Activated T-helper 2 cell treated with anti-CD3 and anti-CD28 coated beads, Interferon-gamma antibody, Interleukin-2, Interleukin-4, amounts not matched to agents 10 μg/mL and 5 μg/mL and 100 μg/mL, durations not matched to agents 14 hours and 24 hours and 36 hours (primary cell): Measurements from ENCODE around the gene RIPOR3. TPM values are rescaled to one million over a fixed set of nuclear protein-coding genes. Genes with fewer than 3 reads are reported as not detected.
"Not testable (repeated sequence)": the region's sequence is repeated elsewhere in the genome, so short reads cannot be mapped to it uniquely, and the experiment has no call there.

ENCODE experiments used
- DNase-seq: peaks from one replicate; pipeline ENCODE4 v3.0.0; 2021; ENCODE audit warnings: low spot score
- H3K27ac Mint-ChIP-seq: one replicate; pipeline ENCODE4 v1.8.0; 2021; ENCODE audit warnings: mixed read lengths
- H3K27me3 Mint-ChIP-seq: one replicate; pipeline ENCODE4 v1.8.0; 2021; ENCODE audit warnings: low read depth, mixed read lengths
- H3K36me3 Mint-ChIP-seq: one replicate; pipeline ENCODE4 v1.8.0; 2021; ENCODE audit warnings: low read depth, mixed read lengths
- H3K4me1 Mint-ChIP-seq: one replicate; pipeline ENCODE4 v1.8.0; 2021; ENCODE audit warnings: low read depth, mixed read lengths
- H3K4me3 Mint-ChIP-seq: one replicate; pipeline ENCODE4 v1.8.0; 2021; ENCODE audit warnings: low read depth, mild to moderate bottlenecking, moderate library complexity, mixed read lengths
- H3K9me3 Mint-ChIP-seq: one replicate; pipeline ENCODE4 v1.8.0; 2021; ENCODE audit warnings: mixed read lengths
- intact Hi-C: fragments of 100-400 bp; cut with micrococcal nuclease; formaldehyde crosslinking; loops from one replicate; pipeline ENCODE4 v1.15.1; 2023
- total RNA-seq: library from RNA; stranded (reverse); gene quantifications from 2 replicates; pipeline ENCODE4 v1.2.3, GENCODE V29; 2022

Gene RIPOR3
- total RNA-seq, 1 donor from 2014 or later, result not detected

GRCh38 chr20:50720026-50720425 is 28.7 kb upstream of the RIPOR3 start:
- peaks cover 12% of the 10 kb centered on the region for H3K27me3 Mint-ChIP-seq
- no peaks in the 10 kb centered on the region for H3K4me1 Mint-ChIP-seq
- no peak overlapping the region for H3K4me3 Mint-ChIP-seq
- no peak for DNase-seq
- H3K36me3 Mint-ChIP-seq, result no peaks in the 10 kb centered on the region
- H3K9me3 Mint-ChIP-seq, result no peaks in the 10 kb centered on the region
- H3K27ac Mint-ChIP-seq, result no peak overlapping the region
- intact Hi-C loops, result no loop called here

- Mint-ChIP-seq H3K27me3 (peaks cover 12% of the 10 kb centered on the region), H3K4me1 (no peaks in the 10 kb centered on the region), H3K27ac (no peak overlapping the region), H3K9me3 (no peaks in the 10 kb centered on the region), H3K4me3 (no peak overlapping the region), H3K36me3 (no peaks in the 10 kb centered on the region)
- intact Hi-C loops, result no loop called here
- no peak for DNase-seq
Observed at GRCh38 chr20:50719328-50719727, 28.0 kb upstream of the RIPOR3 start.

- Mint-ChIP-seq H3K4me1 (no peaks in the 10 kb centered on the region), H3K27ac (no peak overlapping the region), H3K4me3 (no peak overlapping the region), H3K9me3 (no peaks in the 10 kb centered on the region), H3K27me3 (peaks cover 13% of the 10 kb centered on the region), H3K36me3 (no peaks in the 10 kb centered on the region)
- DNase-seq, result no peak
- intact Hi-C loops, result no loop called here
Observed at GRCh38 chr20:50717974-50718761, 26.8 kb upstream of the RIPOR3 start.

DNA sequence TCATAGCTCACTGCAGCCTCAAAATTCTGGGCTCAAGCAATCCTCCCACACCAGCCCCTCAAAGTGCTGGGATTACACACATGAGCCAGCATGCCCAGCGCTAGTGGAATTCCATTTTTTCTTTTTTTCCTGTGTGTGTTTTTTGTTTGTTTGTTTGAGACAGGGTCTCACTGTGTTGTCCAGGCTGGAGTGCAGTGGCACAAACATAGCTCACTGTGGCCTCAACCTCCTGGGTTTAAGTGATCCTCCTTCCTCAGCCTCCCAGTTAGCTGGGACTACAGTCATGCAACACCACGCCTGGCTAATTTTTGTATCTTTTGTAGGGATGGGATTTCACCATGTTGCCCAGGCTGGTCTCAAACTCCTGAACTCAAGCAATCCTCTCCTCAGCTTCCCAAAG is 26.0 kb upstream of the RIPOR3 start:
- Mint-ChIP-seq H3K27me3 (peaks cover 13% of the 10 kb centered on the region), H3K27ac (no peak overlapping the region), H3K4me3 (no peak overlapping the region), H3K4me1 (no peaks in the 10 kb centered on the region), H3K9me3 (no peaks in the 10 kb centered on the region), H3K36me3 (no peaks in the 10 kb centered on the region)
- intact Hi-C loops, result no loop called here
- DNase-seq, result no peak

DNA sequence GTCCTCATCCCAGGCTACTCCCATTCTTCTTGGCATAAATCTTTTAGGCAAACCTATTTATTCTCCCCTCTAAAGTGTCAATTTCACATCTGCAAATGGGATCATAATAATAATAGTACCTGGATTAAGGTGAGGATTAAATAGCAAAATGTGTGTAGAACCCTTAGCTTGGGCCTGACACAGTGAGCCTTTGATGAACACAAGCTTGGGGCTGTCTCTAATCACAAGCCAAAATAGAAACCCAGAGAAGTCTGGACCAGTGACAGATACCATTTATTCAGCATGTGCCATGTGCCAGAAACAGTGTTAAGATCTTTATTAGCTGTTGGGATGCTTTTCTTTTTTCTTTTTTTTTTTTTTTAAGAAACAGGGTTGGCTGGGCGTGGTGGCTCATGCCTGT is 25.2 kb upstream of the RIPOR3 start:
- intact Hi-C loops, result no loop called here
- Mint-ChIP-seq H3K36me3 (no peaks in the 10 kb centered on the region), H3K9me3 (no peaks in the 10 kb centered on the region), H3K4me1 (no peaks in the 10 kb centered on the region), H3K27me3 (peaks cover 17% of the 10 kb centered on the region), H3K4me3 (no peak overlapping the region), H3K27ac (no peak overlapping the region)
- no peak for DNase-seq

DNA sequence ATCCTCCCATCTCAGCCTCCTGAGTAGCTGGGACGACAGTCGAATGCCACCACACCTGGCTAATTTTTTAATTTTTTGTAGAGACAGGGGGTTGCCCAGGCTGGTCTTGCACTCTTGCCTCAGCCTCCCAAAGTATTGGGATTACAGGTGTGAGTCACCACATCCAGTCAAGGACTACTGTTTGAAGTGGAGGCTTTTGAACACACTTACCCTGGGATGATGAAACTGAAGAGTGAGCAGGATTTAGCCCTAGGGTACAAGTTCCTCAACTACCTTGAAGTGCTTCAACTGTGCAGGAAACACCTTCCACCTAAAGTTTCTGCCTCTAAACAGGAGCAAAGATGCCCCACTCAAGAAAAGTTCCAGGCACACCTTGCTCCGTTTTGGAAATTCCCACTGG is 24.4 kb upstream of the RIPOR3 start:
- no peaks in the 10 kb centered on the region for H3K9me3 Mint-ChIP-seq
- no peak for DNase-seq

GRCh38 chr20:50714426-50714825 is 23.1 kb upstream of the RIPOR3 start:
- H3K9me3 Mint-ChIP-seq, H3K36me3 Mint-ChIP-seq, H3K4me1 Mint-ChIP-seq, intact Hi-C loops, H3K27ac Mint-ChIP-seq, H3K4me3 Mint-ChIP-seq, DNase-seq: not testable (repeated sequence)
- peaks cover 22% of the 10 kb centered on the region for H3K27me3 Mint-ChIP-seq

More for the DNA sequence above, 24.4 kb upstream of the RIPOR3 start:
- H3K27me3 Mint-ChIP-seq, result peaks cover 22% of the 10 kb centered on the region
- no peak overlapping the region for H3K27ac Mint-ChIP-seq
- H3K36me3 Mint-ChIP-seq, result no peaks in the 10 kb centered on the region
- H3K4me1 Mint-ChIP-seq, result no peaks in the 10 kb centered on the region
- H3K4me3 Mint-ChIP-seq, result no peak overlapping the region
- intact Hi-C loops, result no loop called here

DNA sequence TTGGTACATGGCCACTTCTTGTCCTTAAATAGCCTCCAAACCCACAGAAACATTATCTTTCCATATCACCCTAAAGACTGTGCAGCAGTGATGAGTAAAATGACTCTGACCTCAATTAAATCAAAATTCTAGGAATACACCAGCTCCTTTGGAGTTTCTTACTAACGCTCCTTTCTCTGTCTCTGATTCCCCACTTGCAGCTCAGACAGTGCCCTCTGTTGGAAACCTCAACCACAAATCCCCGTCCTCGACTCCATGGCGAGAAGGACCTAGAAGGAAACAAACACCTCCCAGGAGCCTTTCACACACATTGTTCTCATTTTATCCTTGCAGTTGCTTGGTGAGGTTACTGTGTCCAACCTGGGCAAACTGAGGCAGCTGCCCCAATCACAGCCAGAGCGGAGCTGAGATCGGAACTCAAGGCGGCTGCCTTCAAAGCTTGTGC is 22.3 kb upstream of the RIPOR3 start:
- H3K9me3 Mint-ChIP-seq, result no peaks in the 10 kb centered on the region
- H3K27me3 Mint-ChIP-seq, result peaks cover 25% of the 10 kb centered on the region
- DNase-seq, result no peak
- H3K36me3 Mint-ChIP-seq, result no peaks in the 10 kb centered on the region
- no peak overlapping the region for H3K4me3 Mint-ChIP-seq
- intact Hi-C loops, result no loop called here
- H3K4me1 Mint-ChIP-seq, result no peaks in the 10 kb centered on the region
- H3K27ac Mint-ChIP-seq, result no peak overlapping the region

GRCh38 chr20:50712771-50713656 is 21.7 kb upstream of the RIPOR3 start:
- Mint-ChIP-seq H3K4me1 (no peaks in the 10 kb centered on the region), H3K9me3 (no peaks in the 10 kb centered on the region), H3K4me3 (no peak overlapping the region), H3K27ac (no peak overlapping the region), H3K27me3 (peaks cover 19% of the 10 kb centered on the region), H3K36me3 (no peaks in the 10 kb centered on the region)
- intact Hi-C loops, result no loop called here
- no peak for DNase-seq

- Mint-ChIP-seq H3K4me1 (no peaks in the 10 kb centered on the region), H3K36me3 (no peaks in the 10 kb centered on the region), H3K9me3 (no peaks in the 10 kb centered on the region), H3K27ac (no peak overlapping the region), H3K4me3 (no peak overlapping the region), H3K27me3 (peaks cover 16% of the 10 kb centered on the region)
- intact Hi-C loops, result no loop called here
- no peak for DNase-seq
Observed at GRCh38 chr20:50711113-50711825, 19.9 kb upstream of the RIPOR3 start.

DNA sequence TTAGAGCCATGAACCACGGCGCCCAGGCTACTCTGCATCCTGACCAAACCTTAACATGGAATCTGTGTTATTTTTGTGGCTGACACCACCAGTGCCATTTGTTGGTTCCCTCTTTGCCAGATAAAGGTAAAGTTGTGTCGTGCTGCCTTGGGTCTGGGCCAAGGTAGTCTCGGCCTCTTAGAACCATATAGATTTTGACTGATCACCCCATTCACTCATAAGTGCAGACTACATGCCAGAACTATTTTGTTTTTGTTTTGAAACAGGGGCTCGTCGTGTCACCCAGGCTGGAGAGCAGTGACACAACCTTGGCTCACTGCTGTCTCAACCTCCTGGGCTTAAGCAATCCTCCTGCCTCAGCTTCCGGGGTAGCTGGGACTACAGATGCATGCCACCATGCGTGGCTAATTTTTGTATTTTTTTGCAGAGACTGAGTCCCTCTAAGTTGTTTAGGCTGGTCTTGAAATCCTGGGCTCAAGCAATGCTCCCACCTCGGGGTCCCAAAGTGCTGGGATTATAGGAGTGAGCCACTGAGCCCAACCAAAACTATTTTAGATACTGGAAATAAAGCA is 19.2 kb upstream of the RIPOR3 start:
- no peak for DNase-seq
- Mint-ChIP-seq H3K4me1 (no peaks in the 10 kb centered on the region), H3K9me3 (no peaks in the 10 kb centered on the region), H3K27ac (no peak overlapping the region), H3K27me3 (peaks cover 16% of the 10 kb centered on the region), H3K4me3 (no peak overlapping the region), H3K36me3 (no peaks in the 10 kb centered on the region)
- intact Hi-C loops, result no loop called here

DNA sequence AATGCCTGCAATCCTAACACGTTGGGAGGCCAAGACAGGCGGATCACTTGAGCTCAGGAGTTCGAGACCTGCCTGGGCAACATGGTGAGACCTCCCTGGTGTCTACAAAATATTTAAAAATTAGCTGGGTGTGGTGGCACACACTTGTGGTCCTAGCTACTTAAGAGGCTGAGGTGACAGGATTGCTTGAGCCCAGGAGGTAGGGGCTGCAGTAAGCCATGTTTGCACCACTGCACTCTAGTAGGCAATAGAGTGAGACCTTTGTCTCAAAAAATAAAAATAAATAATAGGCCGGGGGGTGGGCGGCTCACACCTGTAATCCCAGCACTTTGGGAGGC is 18.3 kb upstream of the RIPOR3 start:
- no peaks in the 10 kb centered on the region for H3K9me3 Mint-ChIP-seq
- peaks cover 16% of the 10 kb centered on the region for H3K27me3 Mint-ChIP-seq
- no peaks in the 10 kb centered on the region for H3K36me3 Mint-ChIP-seq
- no peaks in the 10 kb centered on the region for H3K4me1 Mint-ChIP-seq
- DNase-seq, result no peak
- no peak overlapping the region for H3K4me3 Mint-ChIP-seq
- intact Hi-C loops, result no loop called here
- H3K27ac Mint-ChIP-seq, result no peak overlapping the region
